Aorta (tissue), 5 donors: Measurements from ENCODE around the gene SLC37A3. TPM values are rescaled to one million over a fixed set of nuclear protein-coding genes. Genes with fewer than 3 reads are reported as not detected.
A peak's percentile ranks its signal among the peaks of the same experiment; 100 is the strongest.

Source experiments
- ATAC-seq: fragments of 200-7000 bp; cut with Tn5 transposase; one replicate; pipeline ENCODE4 v1.9.1; 2022; ENCODE audit warnings: moderate library complexity; ENCODE audit not compliant: low FRiP score
- DNase-seq, 2 donors: peaks; one replicate each; pipeline ENCODE4 v3.0.0-alpha.2; 2020
- H3K27ac ChIP-seq, 2 donors: one replicate each; pipeline ENCODE4 v1.5.1; 2013; ENCODE audit warnings: low read length in 2 of 2, mild to moderate bottlenecking in 2 of 2, moderate library complexity in 2 of 2, control low read depth in 1 of 2, inconsistent platforms in 1 of 2, low read depth in 1 of 2
- H3K27me3 ChIP-seq, 2 donors: one replicate each; pipeline ENCODE4 v1.6.1; 2013; ENCODE audit warnings: control low read depth in 1 of 2, low read length in 1 of 2, mild to moderate bottlenecking in 1 of 2, moderate library complexity in 1 of 2; ENCODE audit not compliant: insufficient read depth in 2 of 2, control insufficient read depth in 1 of 2
- H3K36me3 ChIP-seq, 2 donors: one replicate each; pipeline ENCODE4 v1.6.1; 2013; ENCODE audit warnings: control low read depth in 1 of 2, low read length in 1 of 2, mild to moderate bottlenecking in 1 of 2; ENCODE audit not compliant: insufficient read depth in 2 of 2, control insufficient read depth in 1 of 2
- H3K4me1 ChIP-seq, 2 donors: one replicate each; pipeline ENCODE4 v1.6.1; 2013; ENCODE audit warnings: low read length in 2 of 2, control low read depth in 1 of 2, mild to moderate bottlenecking in 1 of 2, moderate library complexity in 1 of 2; ENCODE audit not compliant: insufficient read depth in 2 of 2, control insufficient read depth in 1 of 2
- H3K4me3 ChIP-seq, 2 donors: one replicate each; pipeline ENCODE4 v1.5.1; 2013; ENCODE audit warnings: low read length in 2 of 2, control low read depth in 1 of 2, mild to moderate bottlenecking in 1 of 2
- H3K9me3 ChIP-seq: one replicate; pipeline ENCODE4 v1.6.1; 2013; ENCODE audit warnings: mild to moderate bottlenecking, low read length; ENCODE audit not compliant: control insufficient read depth
- WGBS, 2 donors: extraction: QIAGEN DNeasy Blood & Tissue Kit; methylation state at CpG; one replicate each; pipeline ENCODE4 v1.1.7; 2013; 5-methylcytosine and 5-hydroxymethylcytosine counted together
- intact Hi-C, 2 donors: fragments of 100-400 bp; cut with DNase I; formaldehyde crosslinking; loops; one replicate each; pipeline versions ENCODE4 v1.14.2 to v1.15.0; 2022
- polyA plus RNA-seq, 2 donors: library from polyadenylated mRNA; stranded (reverse); fragments of 200-250 nt; gene quantifications; one replicate each; pipeline ENCODE4 v1.2.3, GENCODE V29; 2013
- total RNA-seq, 2 donors: library from RNA; stranded (reverse); fragmentation: NEBNext Ultra II Directional; extraction: Animal tissue kit (Norgen Biotek cat#: 25700); gene quantifications; one replicate each; pipeline ENCODE4 v1.2.1, GENCODE V29; 2021
- donor health status: healthy with polysubstance abuse.
- donor health status: Bipolar disorder and iron deficiency.
- donor health status: DM: no; HTN: no; CAD: no.
- donor health status: DM: no; HTN: no; CAD: no.
- donor health status: DM: yes; HTN: yes; CAD: no.

The SLC37A3 gene
- total and polyA plus RNA-seq, 4 donors, result 22.8 to 58.5 (median 45.7) TPM

- DNase-seq (no peak), ATAC-seq (no peak)
- H3K27ac ChIP-seq, result no peak overlapping the region
- no peaks in the 10 kb centered on the region for H3K36me3 ChIP-seq
- no peaks in the 10 kb centered on the region for H3K4me1 ChIP-seq
- WGBS, 2 donors, result 73 to 76% methylated on average over 3 of the region's 3 CpGs
- no peaks in the 10 kb centered on the region for H3K27me3 ChIP-seq
- peaks cover 3% of the 10 kb centered on the region for H3K9me3 ChIP-seq
- no peak overlapping the region for H3K4me3 ChIP-seq
- intact Hi-C loops, result no loop called here
Measured at GRCh38 chr7:140415361-140415760, 17.0 kb upstream of the SLC37A3 start.

GRCh38 chr7:140404565-140405065, 6.3 kb upstream of the SLC37A3 start:
- Histone ChIP-seq H3K4me3 (no peak overlapping the region), H3K9me3 (no peaks in the 10 kb centered on the region), H3K36me3 (no peaks in the 10 kb centered on the region), H3K27me3 (peaks cover 0 to 1% of the 10 kb centered on the region in 2 donors), H3K4me1 (no peaks in the 10 kb centered on the region), H3K27ac (no peak overlapping the region)
- intact Hi-C loops, result no loop called here
- WGBS, 2 donors, result 50 to 66% methylated on average over 3 of the region's 3 CpGs
- DNase-seq (no peak), ATAC-seq (no peak)

GRCh38 chr7:140403878-140404564, 5.7 kb upstream of the SLC37A3 start, which contains the start of gene RAB19:
Gene RAB19, plus strand, starts transcription at chr7:140404058. Its CDS starts 3,589 bp downstream, at chr7:140407647.
- DNase-seq (no peak), ATAC-seq (peak; percentile 36)
- Histone ChIP-seq H3K9me3 (no peaks in the 10 kb centered on the region), H3K27me3 (peaks cover 0 to 1% of the 10 kb centered on the region in 2 donors), H3K27ac (no peak within 1 kb of the TSS), H3K36me3 (no peaks in the 10 kb centered on the region), H3K4me1 (no peaks in the 10 kb centered on the region), H3K4me3 (no peak within 1 kb of the TSS)
- intact Hi-C loops, result no loop called here
- WGBS, 2 donors, result 19 to 20% methylated on average over 22 of the region's 22 CpGs

GRCh38 chr7:140402178-140402835, 4.0 kb upstream of the SLC37A3 start:
- Histone ChIP-seq H3K36me3 (no peaks in the 10 kb centered on the region), H3K4me1 (no peaks in the 10 kb centered on the region), H3K27ac (no peak overlapping the region), H3K4me3 (no peak overlapping the region), H3K9me3 (no peaks in the 10 kb centered on the region), H3K27me3 (peaks cover 0 to 3% of the 10 kb centered on the region in 2 donors)
- intact Hi-C loops, result no loop called here
- no peak for DNase-seq
- 78 to 80% methylated on average over 2 of the region's 2 CpGs for WGBS, 2 donors
- ATAC-seq, result no peak

- H3K9me3 ChIP-seq, result no peaks in the 10 kb centered on the region
- H3K27me3 ChIP-seq, result peaks cover 0 to 3% of the 10 kb centered on the region in 2 donors
- no peak overlapping the region for H3K4me3 ChIP-seq
- WGBS, 2 donors, result 77 to 82% methylated on average over 3 of the region's 3 CpGs
- H3K36me3 ChIP-seq, result no peaks in the 10 kb centered on the region
- H3K27ac ChIP-seq, result no peak overlapping the region
- intact Hi-C loops, result no loop called here
- ATAC-seq (no peak), DNase-seq (no peak)
- no peaks in the 10 kb centered on the region for H3K4me1 ChIP-seq
Measured at GRCh38 chr7:140400381-140400780, 2.1 kb upstream of the SLC37A3 start.

GRCh38 chr7:140398821-140399220, 491 bp upstream of the SLC37A3 start:
- DNase-seq (no peak), ATAC-seq (no peak)
- Histone ChIP-seq H3K27ac (no peak overlapping the region), H3K36me3 (no peaks in the 10 kb centered on the region), H3K4me3 (no peak overlapping the region), H3K9me3 (no peaks in the 10 kb centered on the region), H3K4me1 (no peaks in the 10 kb centered on the region), H3K27me3 (peaks cover 0 to 2% of the 10 kb centered on the region in 2 donors)
- intact Hi-C loops, result no loop called here
- 69 to 70% methylated on average over 10 of the region's 10 CpGs for WGBS, 2 donors

- Histone ChIP-seq H3K4me3 (no peak overlapping the region), H3K27ac (no peak overlapping the region), H3K4me1 (no peaks in the 10 kb centered on the region), H3K36me3 (no peaks in the 10 kb centered on the region), H3K27me3 (peaks cover 0 to 2% of the 10 kb centered on the region in 2 donors), H3K9me3 (no peaks in the 10 kb centered on the region)
- intact Hi-C loops, result no loop called here
- ATAC-seq (no peak), DNase-seq (no peak)
- 95 to 98% methylated on average over 12 of the region's 12 CpGs for WGBS, 2 donors
Measured at GRCh38 chr7:140393756-140394306, 4.5 kb downstream of the SLC37A3 start.

GRCh38 chr7:140391634-140392033, 6.7 kb downstream of the SLC37A3 start:
- 84 to 96% methylated on average over 1 of the region's 1 CpG for WGBS, 2 donors
- Histone ChIP-seq H3K27me3 (no peaks in the 10 kb centered on the region), H3K27ac (no peak overlapping the region), H3K4me1 (no peaks in the 10 kb centered on the region), H3K4me3 (no peak overlapping the region), H3K36me3 (no peaks in the 10 kb centered on the region), H3K9me3 (no peaks in the 10 kb centered on the region)
- ATAC-seq (no peak), DNase-seq (no peak)
- intact Hi-C loops, result no loop called here
